ENCODE measurements around the gene ITPR1. TPM values are rescaled to one million over a fixed set of nuclear protein-coding genes. Genes with fewer than 3 reads are reported as not detected.

Gene ITPR1
- total and polyA plus RNA-seq, 2 of the 4 experiments (the other 2 are of a cell fraction) = 1.8 to 5.7 TPM

DNA sequence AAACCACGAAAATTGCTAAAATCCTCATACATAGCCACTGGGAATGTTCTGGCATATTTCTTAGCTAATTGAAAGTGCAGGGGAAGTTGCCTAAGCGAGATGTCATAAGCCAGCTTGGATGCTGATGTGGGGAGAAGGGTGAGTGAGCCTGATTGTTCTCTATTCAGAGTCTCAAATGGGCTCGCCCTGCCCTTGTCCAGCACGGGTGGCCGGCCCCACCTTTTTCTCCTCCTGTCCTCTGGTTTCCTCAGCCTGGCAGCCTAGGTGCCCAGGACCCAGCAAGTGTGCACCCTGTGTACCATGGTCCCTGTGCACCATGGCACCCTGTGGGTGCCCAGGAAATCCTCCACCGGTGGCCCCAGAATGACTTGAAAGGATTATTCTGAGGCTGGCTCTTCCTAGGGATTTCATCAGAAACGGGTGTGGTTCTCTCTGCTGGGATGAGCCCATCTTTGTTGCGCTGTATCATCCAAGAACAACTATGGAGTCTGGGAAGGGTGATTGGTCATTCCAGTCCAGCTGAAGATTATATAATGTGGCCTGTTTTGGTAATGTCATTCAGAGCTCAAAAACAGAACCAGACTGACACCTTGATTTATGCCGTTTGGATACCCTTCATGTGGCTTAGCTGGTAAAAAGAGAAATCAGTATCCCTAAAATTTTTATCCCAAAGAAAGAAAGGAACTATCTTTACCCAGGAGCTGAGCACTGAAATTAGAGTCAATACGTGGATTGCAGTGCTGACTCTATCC lies 335.3 kb downstream of the ITPR1 start:
- H2BK20ac ChIP-seq (ENCODE audit: low read depth, low read length) = no peak overlapping the region
- peaks cover 9% of the 10 kb centered on the region for H3K4me1 ChIP-seq (ENCODE audit: control insufficient read depth, insufficient read depth, low read length)
- H2AFZ ChIP-seq (replicated peaks; ENCODE audit: low read length, poor library complexity) = no peak overlapping the region
- H3K79me1 ChIP-seq (ENCODE audit: low read depth in 1 of 2, low read length in 2 of 2) = no peaks in the 10 kb centered on the region
- WGBS, 2 experiments (ENCODE audit: extremely low coverage in 2 of 2, insufficient read length in 1 of 2) = 92% methylated on average over 5 of the region's 10 CpGs; no CpG with 5 or more reads in 1 of the 2 experiments
- no peak overlapping the region for H3K14ac ChIP-seq (replicated peaks; ENCODE audit: low read depth, low read length)
- H2BK15ac ChIP-seq (ENCODE audit: low read depth, low read length) = no peak overlapping the region
- no peak overlapping the region for H3K4me2 ChIP-seq (ENCODE audit: low read depth, low read length)
- H2BK120ac ChIP-seq (ENCODE audit: low read depth, low read length) = no peak overlapping the region
- peaks cover 4% of the 10 kb centered on the region for H3K9me1 ChIP-seq (ENCODE audit: insufficient read depth, low read length)
- ChIA-PET CTCF (interaction anchor here (0.8 kb wide), 1 partner anchor 117 kb away, joined by 4 read pairs; no protein-coding TSS in a partner anchor), POLR2A (ENCODE audit: unreplicated experiment) (no interaction called here)
- TF ChIP-seq, protein P1, sequence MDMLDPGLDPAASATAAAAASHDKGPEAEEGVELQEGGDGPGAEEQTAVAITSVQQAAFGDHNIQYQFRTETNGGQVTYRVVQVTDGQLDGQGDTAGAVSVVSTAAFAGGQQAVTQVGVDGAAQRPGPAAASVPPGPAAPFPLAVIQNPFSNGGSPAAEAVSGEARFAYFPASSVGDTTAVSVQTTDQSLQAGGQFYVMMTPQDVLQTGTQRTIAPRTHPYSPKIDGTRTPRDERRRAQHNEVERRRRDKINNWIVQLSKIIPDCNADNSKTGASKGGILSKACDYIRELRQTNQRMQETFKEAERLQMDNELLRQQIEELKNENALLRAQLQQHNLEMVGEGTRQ (IDR thresholded peaks at IDR 0.05; ENCODE audit: low read depth, low read length) = no peak
- TF ChIP-seq SMC3 (IDR thresholded peaks at IDR 0.05; ENCODE audit: low read depth, low read length) (no peak), FOS (IDR thresholded peaks at IDR 0.05; ENCODE audit: low read depth, low read length) (no peak), MAFK (IDR thresholded peaks at IDR 0.05; ENCODE audit: low read depth, low read length) (no peak), NFE2L2 (IDR thresholded peaks at IDR 0.05; ENCODE audit: low read depth, low read length) (no peak), CHD1 (IDR thresholded peaks at IDR 0.05; ENCODE audit: low read depth, low read length) (no peak), POLR2A (IDR thresholded peaks at IDR 0.05; ENCODE audit: low read depth, low read length) (no peak), RAD21 (IDR thresholded peaks at IDR 0.05; ENCODE audit: low read length) (no peak), CEBPB (IDR thresholded peaks at IDR 0.05; ENCODE audit: low read depth, low read length) (no peak), RFX5 (IDR thresholded peaks at IDR 0.05; ENCODE audit: low read depth, low read length) (no peak), MXI1 (IDR thresholded peaks at IDR 0.05; ENCODE audit: borderline replicate concordance, low read depth, low read length) (no peak), RCOR1 (IDR thresholded peaks at IDR 0.05; ENCODE audit: insufficient replicate concordance, low read length) (no peak), MAZ (IDR thresholded peaks at IDR 0.05; ENCODE audit: borderline replicate concordance, low read depth, low read length) (no peak), BHLHE40 (IDR thresholded peaks at IDR 0.05; ENCODE audit: low read depth, low read length) (no peak)
- TF ChIP-seq, protein P2, sequence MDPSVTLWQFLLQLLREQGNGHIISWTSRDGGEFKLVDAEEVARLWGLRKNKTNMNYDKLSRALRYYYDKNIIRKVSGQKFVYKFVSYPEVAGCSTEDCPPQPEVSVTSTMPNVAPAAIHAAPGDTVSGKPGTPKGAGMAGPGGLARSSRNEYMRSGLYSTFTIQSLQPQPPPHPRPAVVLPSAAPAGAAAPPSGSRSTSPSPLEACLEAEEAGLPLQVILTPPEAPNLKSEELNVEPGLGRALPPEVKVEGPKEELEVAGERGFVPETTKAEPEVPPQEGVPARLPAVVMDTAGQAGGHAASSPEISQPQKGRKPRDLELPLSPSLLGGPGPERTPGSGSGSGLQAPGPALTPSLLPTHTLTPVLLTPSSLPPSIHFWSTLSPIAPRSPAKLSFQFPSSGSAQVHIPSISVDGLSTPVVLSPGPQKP (IDR thresholded peaks at IDR 0.05; ENCODE audit: borderline replicate concordance, low read depth, low read length) = no peak
- TF ChIP-seq, protein P3, sequence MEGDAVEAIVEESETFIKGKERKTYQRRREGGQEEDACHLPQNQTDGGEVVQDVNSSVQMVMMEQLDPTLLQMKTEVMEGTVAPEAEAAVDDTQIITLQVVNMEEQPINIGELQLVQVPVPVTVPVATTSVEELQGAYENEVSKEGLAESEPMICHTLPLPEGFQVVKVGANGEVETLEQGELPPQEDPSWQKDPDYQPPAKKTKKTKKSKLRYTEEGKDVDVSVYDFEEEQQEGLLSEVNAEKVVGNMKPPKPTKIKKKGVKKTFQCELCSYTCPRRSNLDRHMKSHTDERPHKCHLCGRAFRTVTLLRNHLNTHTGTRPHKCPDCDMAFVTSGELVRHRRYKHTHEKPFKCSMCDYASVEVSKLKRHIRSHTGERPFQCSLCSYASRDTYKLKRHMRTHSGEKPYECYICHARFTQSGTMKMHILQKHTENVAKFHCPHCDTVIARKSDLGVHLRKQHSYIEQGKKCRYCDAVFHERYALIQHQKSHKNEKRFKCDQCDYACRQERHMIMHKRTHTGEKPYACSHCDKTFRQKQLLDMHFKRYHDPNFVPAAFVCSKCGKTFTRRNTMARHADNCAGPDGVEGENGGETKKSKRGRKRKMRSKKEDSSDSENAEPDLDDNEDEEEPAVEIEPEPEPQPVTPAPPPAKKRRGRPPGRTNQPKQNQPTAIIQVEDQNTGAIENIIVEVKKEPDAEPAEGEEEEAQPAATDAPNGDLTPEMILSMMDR (conservative IDR thresholded peaks at IDR 0.05; ENCODE audit: low read depth, low read length) = no peak
- H3K27me3 ChIP-seq (ENCODE audit: control insufficient read depth, insufficient read depth, low read length) = no peaks in the 10 kb centered on the region
- BruUV-seq (replicated peaks) = no TSS peak
- H3K4ac ChIP-seq (ENCODE audit: low read depth, low read length) = no peak overlapping the region
- no peaks in the 10 kb centered on the region for H3K9me3 ChIP-seq (ENCODE audit: control insufficient read depth, insufficient read depth, low read length)
- ATAC-seq (ENCODE audit: low read depth) = no peak
- no peaks in the 10 kb centered on the region for H3K36me3 ChIP-seq (ENCODE audit: control insufficient read depth, insufficient read depth, low read length)
- H4K8ac ChIP-seq (ENCODE audit: low read depth in 2 of 2, low read length in 2 of 2) = no peak overlapping the region
- H2BK5ac ChIP-seq (ENCODE audit: low read depth, low read length, poor library complexity, severe bottlenecking) = no peak overlapping the region
- H3K18ac ChIP-seq (ENCODE audit: low read depth, low read length) = no peak overlapping the region
- no peak overlapping the region for H2AK9ac ChIP-seq (replicated peaks; ENCODE audit: low read depth, low read length, poor library complexity)
- intact Hi-C loops (cut with micrococcal nuclease) (no loop called here), dilution Hi-C loops (cut with HindIII; ENCODE audit: low sequenced_read_pairs, unreplicated experiment) (no loop called here), in situ Hi-C loops (cut with MboI; ENCODE audit: low sequenced_read_pairs) (no loop called here)
- no peak overlapping the region for H3K27ac ChIP-seq (ENCODE audit: insufficient read depth, low read length)
- no peak overlapping the region for H3K9ac ChIP-seq (ENCODE audit: low read depth, low read length)
- H4K20me1 ChIP-seq (ENCODE audit: insufficient read depth, low read length) = no peaks in the 10 kb centered on the region
- H2AK5ac ChIP-seq (ENCODE audit: low read depth, low read length) = no peak overlapping the region
- no peak overlapping the region for H3K23ac ChIP-seq (ENCODE audit: low read depth, low read length)
- no peak overlapping the region for H3K4me3 ChIP-seq (ENCODE audit: insufficient read depth, low read depth, low read length)
- H4K91ac ChIP-seq (ENCODE audit: insufficient read depth, low read depth, low read length) = no peak overlapping the region
- no peak overlapping the region for H4K5ac ChIP-seq (ENCODE audit: low read depth, low read length)
- peak; percentile 31 for DNase-seq
- no peak overlapping the region for H3K56ac ChIP-seq (ENCODE audit: extremely low read depth, insufficient read depth, low read length)
